SJCRH30 (cell line): ENCODE results near the gene CTNNA3. TPM values are rescaled to one million over a fixed set of nuclear protein-coding genes. Genes with fewer than 3 reads are reported as not detected.

ENCODE experiments used
- DNase-seq, 2 experiments: peaks; one replicate each; pipeline ENCODE4 v3.0.0-alpha.2; 2015 to 2020
- H3K27ac ChIP-seq: fragments of 250-450 bp; sonication (Bioruptor Pico); 2 replicates; pipeline ENCODE4 v1.5.1; 2020; ENCODE audit warnings: mild to moderate bottlenecking, moderate library complexity
- H3K27me3 ChIP-seq: fragments of 250-450 bp; sonication (Bioruptor Pico); 2 replicates; pipeline ENCODE4 v1.5.1; 2020; ENCODE audit warnings: mild to moderate bottlenecking, moderate library complexity
- H3K36me3 ChIP-seq: fragments of 250-450 bp; sonication (Bioruptor Pico); 2 replicates; pipeline ENCODE4 v1.5.1; 2020; ENCODE audit warnings: mild to moderate bottlenecking, moderate library complexity
- H3K4me1 ChIP-seq: fragments of 250-450 bp; sonication (Bioruptor Pico); 2 replicates; pipeline ENCODE4 v1.5.1; 2020; ENCODE audit warnings: mild to moderate bottlenecking, moderate library complexity
- H3K4me3 ChIP-seq: fragments of 250-450 bp; sonication (Bioruptor Pico); 2 replicates; pipeline ENCODE4 v1.5.1; 2020; ENCODE audit warnings: mild to moderate bottlenecking, moderate library complexity
- H3K9me3 ChIP-seq: fragments of 250-450 bp; sonication (Bioruptor Pico); replicated peaks from 2 replicates; pipeline ENCODE4 v1.5.1; 2020; ENCODE audit warnings: mild to moderate bottlenecking, moderate library complexity
- total RNA-seq: library from RNA; depleted of rRNA; stranded (reverse); fragments of >200 nt; shearing (Covaris generic); gene quantifications from 2 replicates; pipeline ENCODE4 v1.2.3, GENCODE V29; 2014

The CTNNA3 gene
- total RNA-seq, 1 experiment from 2014 or later = 2.7 TPM

GRCh38 chr10:66772548-66773471 is 923.2 kb downstream of the CTNNA3 start:
- Histone ChIP-seq H3K4me1 (no peaks in the 10 kb centered on the region), H3K36me3 (no peaks in the 10 kb centered on the region), H3K27ac (no peak overlapping the region), H3K4me3 (no peak overlapping the region), H3K27me3 (no peaks in the 10 kb centered on the region), H3K9me3 (no peaks in the 10 kb centered on the region)
- no peak for DNase-seq

- Histone ChIP-seq H3K9me3 (no peaks in the 10 kb centered on the region), H3K4me1 (no peaks in the 10 kb centered on the region), H3K27ac (no peak overlapping the region), H3K36me3 (no peaks in the 10 kb centered on the region), H3K4me3 (no peak overlapping the region), H3K27me3 (no peaks in the 10 kb centered on the region)
- DNase-seq = no peak
Measured at GRCh38 chr10:66767707-66768106, 928.3 kb downstream of the CTNNA3 start.

DNA sequence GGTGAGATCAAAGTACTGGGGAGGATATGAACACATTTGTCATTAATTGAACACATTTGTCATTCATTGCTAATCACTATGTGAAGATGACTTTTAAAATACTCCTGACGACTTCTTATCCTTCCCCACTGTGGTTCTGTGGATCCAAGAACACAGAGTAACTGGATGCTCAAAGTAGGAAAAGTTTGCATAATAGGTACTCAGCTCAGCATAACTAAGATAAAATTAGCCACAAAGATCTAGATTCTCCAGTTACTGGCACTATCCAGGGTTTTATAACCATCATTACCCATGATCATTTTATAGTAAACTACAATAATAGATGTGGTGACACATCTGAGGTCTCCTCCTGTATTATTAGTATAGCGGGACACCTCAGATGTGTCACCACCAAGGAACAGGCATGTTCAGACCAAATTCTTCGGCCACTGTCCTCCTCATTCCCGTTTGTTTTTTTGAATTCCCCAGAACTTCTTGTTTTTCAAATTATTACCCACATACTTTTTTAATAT is 933.7 kb downstream of the CTNNA3 start:
- DNase-seq = no peak
- no peaks in the 10 kb centered on the region for H3K4me1 ChIP-seq
- H3K27me3 ChIP-seq = no peaks in the 10 kb centered on the region
- H3K36me3 ChIP-seq = no peaks in the 10 kb centered on the region
- no peak overlapping the region for H3K27ac ChIP-seq
- no peak overlapping the region for H3K4me3 ChIP-seq
- no peaks in the 10 kb centered on the region for H3K9me3 ChIP-seq

DNA sequence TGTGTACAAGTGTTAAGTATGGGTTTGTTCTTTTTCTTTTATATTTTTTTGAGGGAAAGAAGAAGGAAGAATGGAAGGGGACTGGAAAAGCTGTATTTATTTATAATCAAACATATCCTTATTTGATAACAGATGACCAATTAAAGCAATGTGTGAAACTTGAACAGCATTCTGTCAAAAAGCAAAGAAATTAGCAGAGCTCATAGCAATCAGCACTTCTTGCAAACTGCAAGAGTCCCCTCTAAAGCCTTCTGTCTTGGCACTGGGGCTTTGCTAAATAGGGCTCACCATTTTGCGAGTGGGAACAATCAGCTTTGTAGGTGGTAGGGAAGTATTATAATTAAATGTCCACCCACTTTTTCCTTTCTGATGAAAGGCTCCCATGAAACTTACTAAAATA is 935.1 kb downstream of the CTNNA3 start:
- Histone ChIP-seq H3K4me1 (no peaks in the 10 kb centered on the region), H3K4me3 (no peak overlapping the region), H3K36me3 (no peaks in the 10 kb centered on the region), H3K27me3 (no peaks in the 10 kb centered on the region), H3K27ac (no peak overlapping the region), H3K9me3 (no peaks in the 10 kb centered on the region)
- no peak for DNase-seq

GRCh38 chr10:66755474-66755873 is 940.5 kb downstream of the CTNNA3 start:
- Histone ChIP-seq H3K36me3 (no peaks in the 10 kb centered on the region), H3K9me3 (no peaks in the 10 kb centered on the region), H3K27me3 (no peaks in the 10 kb centered on the region), H3K4me3 (no peak overlapping the region), H3K4me1 (no peaks in the 10 kb centered on the region), H3K27ac (no peak overlapping the region)
- no peak for DNase-seq

DNA sequence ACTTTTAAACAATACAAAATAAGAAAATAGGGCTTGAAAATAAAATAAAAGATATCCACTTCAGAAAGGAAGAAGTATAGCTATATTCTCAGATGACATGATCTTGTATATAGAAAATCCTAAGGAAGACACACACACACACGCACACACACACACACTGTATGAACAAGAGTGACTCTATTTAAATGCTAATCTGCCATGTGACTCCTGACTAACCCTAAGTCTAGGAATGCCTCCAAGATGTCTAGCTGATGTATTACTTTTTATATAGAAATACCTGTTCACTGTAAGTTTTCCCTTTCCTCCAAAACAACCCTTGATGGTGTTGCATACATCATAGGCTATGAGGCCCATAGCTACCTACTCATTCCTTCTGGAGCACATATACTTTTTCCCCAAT is 943.3 kb downstream of the CTNNA3 start:
- H3K4me3 ChIP-seq = no peak overlapping the region

GRCh38 chr10:66748217-66748616 is 947.8 kb downstream of the CTNNA3 start:
- peak in 1 of 2 experiments; percentile 1 for DNase-seq
- no peaks in the 10 kb centered on the region for H3K27me3 ChIP-seq
- H3K9me3 ChIP-seq = no peaks in the 10 kb centered on the region
- no peaks in the 10 kb centered on the region for H3K36me3 ChIP-seq
- H3K4me1 ChIP-seq = peaks cover 17% of the 10 kb centered on the region
- H3K27ac ChIP-seq = peak overlapping the region; percentile 71
- H3K4me3 ChIP-seq = no peak overlapping the region

More for the DNA sequence above, 943.3 kb downstream of the CTNNA3 start:
- H3K36me3 ChIP-seq = no peaks in the 10 kb centered on the region
- no peak for DNase-seq
- no peak overlapping the region for H3K27ac ChIP-seq
- H3K9me3 ChIP-seq = no peaks in the 10 kb centered on the region
- no peaks in the 10 kb centered on the region for H3K27me3 ChIP-seq
- peaks cover 7% of the 10 kb centered on the region for H3K4me1 ChIP-seq

GRCh38 chr10:66747451-66747850 is 948.5 kb downstream of the CTNNA3 start:
- Histone ChIP-seq H3K4me3 (no peak overlapping the region), H3K9me3 (no peaks in the 10 kb centered on the region), H3K27me3 (no peaks in the 10 kb centered on the region), H3K36me3 (no peaks in the 10 kb centered on the region), H3K4me1 (peaks cover 17% of the 10 kb centered on the region), H3K27ac (peak overlapping the region; percentile 71)
- peak; percentile 30 to 64 for DNase-seq

DNA sequence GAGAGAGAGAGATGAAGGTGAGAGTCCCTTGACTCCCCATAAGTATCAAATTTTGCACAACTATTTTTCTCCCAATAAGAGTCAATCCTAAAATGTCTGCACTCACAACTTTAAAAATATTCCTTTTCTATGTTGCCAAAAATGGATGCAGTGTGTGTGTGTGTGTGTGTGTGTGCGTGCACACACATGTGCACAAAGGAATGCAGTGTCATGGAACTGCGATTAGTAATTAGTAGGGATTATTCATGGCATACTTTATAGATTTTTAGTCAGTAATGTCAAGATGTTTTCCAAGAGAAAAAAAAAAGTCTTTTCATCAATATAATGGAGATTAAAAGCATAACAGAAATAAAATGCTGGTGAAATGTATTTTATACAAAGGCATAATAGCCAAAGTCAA is 949.3 kb downstream of the CTNNA3 start:
- H3K36me3 ChIP-seq = no peaks in the 10 kb centered on the region
- H3K4me1 ChIP-seq = peaks cover 17% of the 10 kb centered on the region
- no peaks in the 10 kb centered on the region for H3K9me3 ChIP-seq
- peak in 1 of 2 experiments; percentile 0 for DNase-seq
- no peaks in the 10 kb centered on the region for H3K27me3 ChIP-seq
- no peak overlapping the region for H3K4me3 ChIP-seq
- peak overlapping the region; percentile 71 for H3K27ac ChIP-seq

- no peaks in the 10 kb centered on the region for H3K9me3 ChIP-seq
- H3K4me3 ChIP-seq = no peak overlapping the region
- H3K36me3 ChIP-seq = no peaks in the 10 kb centered on the region
- no peaks in the 10 kb centered on the region for H3K27me3 ChIP-seq
- H3K27ac ChIP-seq = no peak overlapping the region
- H3K4me1 ChIP-seq = peaks cover 17% of the 10 kb centered on the region
- DNase-seq = no peak
Measured at GRCh38 chr10:66746246-66746645, 949.7 kb downstream of the CTNNA3 start.

- Histone ChIP-seq H3K4me1 (peaks cover 17% of the 10 kb centered on the region), H3K36me3 (no peaks in the 10 kb centered on the region), H3K4me3 (no peak overlapping the region), H3K27me3 (no peaks in the 10 kb centered on the region), H3K9me3 (no peaks in the 10 kb centered on the region), H3K27ac (no peak overlapping the region)
- DNase-seq = peak in 1 of 2 experiments; percentile 1
Measured at GRCh38 chr10:66744915-66745314, 951.1 kb downstream of the CTNNA3 start.

GRCh38 chr10:66737241-66737640 is 958.8 kb downstream of the CTNNA3 start:
- Histone ChIP-seq H3K4me3 (no peak overlapping the region), H3K27me3 (no peaks in the 10 kb centered on the region), H3K9me3 (no peaks in the 10 kb centered on the region), H3K4me1 (no peaks in the 10 kb centered on the region), H3K27ac (no peak overlapping the region), H3K36me3 (no peaks in the 10 kb centered on the region)
- no peak for DNase-seq

GRCh38 chr10:66723608-66724400 is 972.2 kb downstream of the CTNNA3 start:
- H3K4me3 ChIP-seq = no peak overlapping the region
- no peaks in the 10 kb centered on the region for H3K27me3 ChIP-seq
- H3K36me3 ChIP-seq = no peaks in the 10 kb centered on the region
- no peaks in the 10 kb centered on the region for H3K4me1 ChIP-seq
- DNase-seq = no peak
- no peaks in the 10 kb centered on the region for H3K9me3 ChIP-seq
- H3K27ac ChIP-seq = no peak overlapping the region

- Histone ChIP-seq H3K9me3 (no peaks in the 10 kb centered on the region), H3K36me3 (no peaks in the 10 kb centered on the region), H3K27me3 (no peaks in the 10 kb centered on the region), H3K4me3 (no peak overlapping the region), H3K4me1 (no peaks in the 10 kb centered on the region), H3K27ac (no peak overlapping the region)
- DNase-seq = no peak
Measured at GRCh38 chr10:66719483-66719882, 976.5 kb downstream of the CTNNA3 start.
